GM18951 (cell line): ENCODE data around the gene CBARP.

ENCODE experiments used
- POLR2A ChIP-seq: IDR thresholded peaks from 4 replicates; pipeline ENCODE4 v1.6.1; 2011; ENCODE audit warnings: mild to moderate bottlenecking; ENCODE audit not compliant: insufficient read length, insufficient read depth; ENCODE audit errors: extremely low read depth
- in situ Hi-C: fragments of 300-500 bp; cut with MboI; formaldehyde crosslinking; loops from one replicate; pipeline ENCODE4 v1.12.0; 2022; ENCODE audit warnings: low sequenced_read_pairs, mixed read lengths, inconsistent platforms; ENCODE audit not compliant: unreplicated experiment

The CBARP gene

DNA sequence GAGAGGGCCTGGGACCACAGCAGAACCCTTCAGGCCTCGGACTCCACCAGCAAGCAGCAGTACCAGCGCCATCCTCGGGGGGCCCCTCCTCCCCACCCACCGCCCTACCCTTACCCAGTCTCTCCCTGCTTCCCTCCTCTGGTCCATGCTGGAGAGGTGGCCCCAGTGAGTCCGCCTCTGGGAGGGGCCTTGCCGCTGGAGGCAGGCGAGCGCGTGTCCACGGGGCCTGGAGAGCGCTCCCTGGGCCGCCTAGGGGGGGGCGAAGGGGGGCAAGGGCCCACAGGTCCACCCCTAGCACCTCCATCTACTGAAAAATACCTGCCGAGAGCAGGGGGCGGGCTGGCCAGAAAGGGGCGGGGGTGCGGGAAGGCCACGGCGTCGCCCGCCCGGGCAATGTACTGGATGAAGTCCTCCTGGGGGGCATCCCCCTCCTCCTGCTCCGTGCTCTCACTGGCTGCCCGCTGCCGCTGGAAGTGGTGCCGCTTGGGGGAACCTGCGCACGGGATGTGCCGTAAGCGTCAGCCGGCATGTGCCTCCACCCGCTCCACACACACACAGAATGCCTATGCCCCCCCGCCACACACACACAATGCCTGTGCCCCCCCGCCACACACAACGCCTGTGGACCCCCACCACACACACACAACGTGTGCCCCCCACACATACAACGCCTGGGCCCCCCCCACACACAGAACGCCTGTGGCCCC, 6.9 kb downstream of the CBARP start:
- in situ Hi-C loops: no loop called here
- TF ChIP-seq POLR2A: no peak

DNA sequence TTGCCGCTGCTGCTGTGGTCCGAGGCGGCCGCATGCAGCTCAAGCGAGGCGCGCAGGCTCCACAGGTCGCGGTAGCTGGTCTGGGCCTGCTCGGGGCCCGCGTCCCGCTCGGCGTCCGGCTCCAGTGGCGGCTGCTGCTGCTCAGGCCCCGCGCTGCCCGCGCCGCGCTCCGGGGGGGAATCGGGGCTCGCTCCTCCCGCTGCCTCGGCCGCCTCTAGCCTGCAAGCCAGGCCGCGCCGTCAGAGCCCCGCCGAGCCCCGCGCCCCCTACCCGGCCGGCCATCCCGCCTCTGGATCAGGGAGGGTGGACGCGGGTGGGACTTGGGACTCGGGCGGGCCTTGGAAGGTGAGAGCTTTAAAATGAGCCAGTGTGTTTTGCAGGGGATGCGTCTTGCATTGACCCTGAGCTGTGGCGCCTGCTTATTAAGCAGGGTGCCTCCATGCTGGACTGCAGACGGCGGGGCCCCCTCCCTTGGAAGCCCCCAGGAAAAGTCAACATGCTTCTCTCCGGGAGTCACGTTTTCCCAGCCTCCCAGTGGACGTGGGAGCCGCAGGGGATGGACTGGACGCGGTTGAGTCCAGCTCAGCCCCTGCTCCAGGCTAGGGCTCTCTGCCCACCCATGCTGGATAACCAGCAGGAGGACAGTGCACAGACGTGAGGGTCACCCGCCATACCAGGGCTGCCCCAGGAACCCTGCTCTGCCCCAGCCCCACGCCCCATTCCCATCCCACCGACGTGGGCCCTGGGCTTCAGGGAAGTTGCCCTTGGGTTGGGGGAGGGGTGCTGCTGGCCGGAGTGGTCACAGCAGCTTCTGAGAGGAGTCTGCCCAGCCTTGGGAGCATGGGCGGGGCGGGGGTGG, 7.7 kb downstream of the CBARP start:
- no peak for TF ChIP-seq POLR2A
- in situ Hi-C loops: no loop called here

DNA sequence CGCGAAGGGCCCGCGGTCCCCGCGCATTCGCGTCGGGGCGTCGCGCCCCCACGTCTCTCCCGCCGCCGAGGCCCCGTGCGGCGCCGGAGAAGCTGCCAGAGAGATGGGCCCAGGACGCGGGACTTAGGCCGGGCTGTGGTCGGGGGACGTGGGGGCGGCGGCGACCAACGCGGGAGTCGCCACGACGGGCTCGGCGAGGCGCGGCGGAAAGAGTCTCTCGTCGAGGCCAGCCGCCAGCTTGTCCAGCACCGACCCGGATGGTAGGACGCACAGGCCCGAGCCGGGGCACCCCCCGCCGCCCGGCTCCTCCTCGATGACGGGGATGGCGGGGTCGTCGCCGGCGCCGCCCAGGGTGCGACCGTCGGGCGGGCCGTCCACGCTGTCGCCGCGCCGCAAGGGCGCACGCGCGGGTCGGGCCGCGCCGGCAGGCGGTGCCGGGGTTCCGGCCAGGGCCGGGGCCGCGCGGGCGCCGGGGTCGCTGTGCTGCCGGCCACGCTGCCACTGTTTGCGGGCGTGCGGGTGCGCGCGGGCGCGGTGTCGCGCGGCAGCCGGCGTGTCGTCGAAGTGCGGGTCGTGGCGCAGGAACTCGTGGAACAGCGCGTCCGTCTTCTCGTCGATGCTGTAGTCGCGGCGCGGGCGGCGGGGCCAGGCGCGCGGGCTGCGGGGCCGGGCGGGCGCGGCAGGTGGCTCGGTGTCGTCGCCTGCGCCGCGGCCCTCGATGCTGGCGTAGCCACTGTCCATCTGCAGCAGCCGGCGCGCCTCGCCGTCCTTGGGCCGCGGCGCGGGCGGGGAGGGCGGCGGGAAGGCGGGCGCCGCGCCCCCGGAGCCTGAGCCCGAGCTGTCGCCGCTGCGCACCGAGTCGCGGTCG, 8.5 kb downstream of the CBARP start:
- no peak for TF ChIP-seq POLR2A
- in situ Hi-C loops: no loop called here

DNA sequence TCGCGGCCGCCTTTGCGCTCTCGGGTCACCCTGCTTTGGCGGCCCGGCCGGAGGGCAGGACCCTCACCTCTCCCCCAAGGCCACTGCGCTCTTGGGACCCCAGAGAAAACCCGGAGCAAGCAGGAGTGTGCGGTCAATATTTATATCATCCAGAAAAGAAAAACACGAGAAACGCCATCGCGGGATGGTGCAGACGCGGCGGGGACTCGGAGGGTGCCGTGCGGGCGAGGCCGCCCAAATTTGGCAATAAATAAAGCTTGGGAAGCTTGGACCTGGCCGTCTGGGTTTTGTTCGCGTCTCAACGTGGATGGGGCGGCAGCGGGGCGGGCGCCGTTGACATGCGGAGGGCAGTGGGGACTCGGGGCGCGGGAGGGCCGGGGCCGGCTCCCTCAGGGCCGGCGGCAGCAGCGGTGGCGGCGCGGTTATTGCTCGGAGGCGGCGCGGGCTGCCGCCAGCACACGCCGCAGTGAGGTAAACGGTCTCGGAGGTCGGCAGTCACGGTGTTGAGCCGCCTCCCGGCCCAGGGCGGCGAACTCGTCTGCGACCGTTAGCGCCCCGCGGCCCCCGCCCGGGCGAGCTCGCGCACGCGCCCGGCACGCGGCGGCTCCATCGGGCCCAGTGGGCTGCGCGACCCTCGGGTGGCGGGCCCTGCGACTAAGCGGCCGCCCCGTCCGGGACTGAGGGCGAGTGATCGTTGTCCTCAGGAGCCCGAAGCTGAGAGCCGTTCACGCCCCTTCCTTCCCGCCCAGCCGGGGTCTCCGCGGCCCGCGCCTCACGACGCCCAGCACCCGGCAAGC, 9.4 kb downstream of the CBARP start:
- in situ Hi-C loops: no loop called here
- no peak for TF ChIP-seq POLR2A

DNA sequence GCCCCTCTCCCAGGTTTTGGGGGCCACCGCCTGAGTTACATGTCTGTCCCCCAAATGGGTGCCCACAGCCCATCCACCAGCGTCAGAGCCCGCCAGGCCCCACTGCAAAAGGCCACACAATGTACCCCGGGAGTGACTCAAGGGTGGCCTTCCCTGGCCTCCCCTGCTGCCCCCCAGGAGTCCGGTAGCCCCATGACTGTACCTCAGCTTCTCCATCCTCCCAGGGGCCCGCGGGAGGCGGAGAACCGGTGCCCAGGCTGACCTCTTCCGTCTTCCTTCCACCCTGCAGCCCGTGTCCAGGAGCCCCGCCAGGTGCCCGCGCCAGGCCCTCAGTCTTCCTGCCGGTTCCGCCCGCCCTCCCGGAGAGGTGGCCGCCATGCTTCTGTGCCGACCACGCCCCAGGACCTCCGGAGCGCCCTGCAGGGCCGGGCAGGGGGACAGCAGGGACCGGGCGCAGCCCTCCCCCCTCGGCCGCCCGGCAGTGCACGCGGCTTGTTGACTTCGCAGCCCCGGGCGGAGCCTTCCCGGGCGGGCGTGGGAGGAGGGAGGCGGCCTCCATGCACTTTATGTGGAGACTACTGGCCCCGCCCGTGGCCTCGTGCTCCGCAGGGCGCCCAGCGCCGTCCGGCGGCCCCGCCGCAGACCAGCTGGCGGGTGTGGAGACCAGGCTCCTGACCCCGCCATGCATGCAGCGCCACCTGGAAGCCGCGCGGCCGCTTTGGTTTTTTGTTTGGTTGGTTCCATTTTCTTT, 10.3 kb downstream of the CBARP start:
- no peak for TF ChIP-seq POLR2A

DNA sequence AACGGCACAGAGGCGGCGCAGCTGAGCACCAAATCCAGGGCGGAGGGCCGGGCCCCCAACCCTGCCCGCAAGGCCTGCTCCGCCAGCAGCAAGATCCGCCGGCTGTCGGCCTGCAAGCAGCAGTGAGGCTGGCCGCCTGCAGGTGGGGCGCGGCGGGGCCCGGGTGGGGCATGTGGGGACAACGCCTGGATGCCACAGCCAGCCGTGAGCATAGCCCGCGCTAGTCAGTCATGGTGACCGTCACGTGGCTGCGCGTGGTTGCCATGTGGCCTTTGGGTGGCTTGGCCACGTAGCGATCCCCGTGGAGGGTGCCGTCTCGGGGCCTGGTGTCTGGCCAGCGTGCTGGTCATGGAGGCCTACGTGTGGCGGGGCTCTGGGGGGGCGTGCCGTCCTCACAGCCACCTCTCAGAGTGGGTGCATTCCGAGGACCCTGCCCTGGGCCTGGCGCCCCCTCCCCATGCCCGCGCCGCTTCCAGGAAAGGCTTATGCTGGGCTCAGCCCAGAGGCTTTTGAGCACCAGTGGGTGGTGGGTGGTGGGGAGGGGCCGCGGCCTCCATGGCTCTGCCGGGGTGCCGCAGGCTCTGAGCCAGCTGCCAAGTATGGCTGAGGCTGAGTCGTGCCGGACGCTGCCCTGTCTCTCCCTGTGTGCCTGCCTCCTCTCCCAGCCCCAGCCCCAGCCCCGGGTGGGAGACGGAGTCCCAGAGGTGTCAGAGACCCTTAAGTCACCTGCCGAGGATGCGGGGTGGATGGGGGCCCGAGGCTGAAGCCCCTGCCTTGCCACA, 11.1 kb downstream of the CBARP start:
- in situ Hi-C loops: no loop called here
- TF ChIP-seq POLR2A: no peak

More for the DNA sequence above, 10.3 kb downstream of the CBARP start:
- in situ Hi-C loops: no loop called here

DNA sequence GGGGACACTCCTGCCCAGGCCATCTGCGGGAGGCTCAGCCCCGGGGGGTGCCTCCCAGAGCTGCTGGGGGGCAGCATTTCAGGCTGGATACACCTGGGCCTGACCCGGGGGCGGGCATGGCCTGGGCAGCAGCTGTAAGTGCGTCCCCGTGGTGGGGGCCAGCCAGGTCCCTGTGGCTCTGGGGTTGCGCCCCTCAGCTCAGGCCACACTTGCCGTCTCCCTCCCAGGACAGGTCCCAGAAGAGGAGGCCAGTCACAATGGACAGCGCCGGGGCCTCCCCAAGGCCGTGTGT, 11.6 kb downstream of the CBARP start:
- in situ Hi-C loops: no loop called here
- TF ChIP-seq POLR2A: no peak

DNA sequence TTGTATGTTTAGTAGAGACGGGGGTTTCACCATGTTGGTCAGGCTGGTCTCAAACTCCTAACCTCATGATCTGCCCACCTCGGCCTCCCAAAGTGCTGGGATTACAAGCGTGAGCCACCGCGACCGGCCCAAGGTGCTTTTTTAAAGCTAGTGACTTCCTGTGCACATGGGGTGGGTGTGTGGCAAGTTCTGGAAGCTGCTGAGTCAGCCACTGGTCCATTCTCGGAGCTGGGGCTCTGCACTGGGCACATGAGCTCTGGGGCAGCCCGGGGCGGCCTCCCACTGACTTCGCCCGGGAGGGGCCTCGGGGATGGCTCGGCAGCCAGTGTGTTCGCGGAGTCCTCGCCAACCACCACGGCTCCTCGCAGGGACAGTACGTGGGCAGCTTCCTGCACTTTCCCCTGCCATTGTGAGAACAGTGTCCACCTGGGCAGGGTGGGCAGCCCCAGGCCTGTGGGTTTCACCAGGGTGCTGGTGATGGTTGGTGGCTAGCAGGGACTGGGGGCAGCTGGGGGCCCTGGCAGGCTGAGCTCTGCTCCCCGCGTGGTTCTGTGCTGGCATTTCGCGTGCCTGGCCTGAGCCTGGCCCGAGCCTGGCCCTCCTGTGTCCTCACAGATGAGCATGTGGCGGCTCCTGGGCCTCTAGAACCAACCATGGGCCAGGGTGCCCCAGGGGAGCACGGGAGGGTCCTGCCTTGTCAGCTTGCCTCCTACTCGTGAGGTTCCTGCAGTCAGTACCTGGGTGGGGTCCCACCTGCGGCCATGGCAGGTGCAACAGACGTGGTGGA, 12.2 kb downstream of the CBARP start:
- no peak for TF ChIP-seq POLR2A
- in situ Hi-C loops: no loop called here

DNA sequence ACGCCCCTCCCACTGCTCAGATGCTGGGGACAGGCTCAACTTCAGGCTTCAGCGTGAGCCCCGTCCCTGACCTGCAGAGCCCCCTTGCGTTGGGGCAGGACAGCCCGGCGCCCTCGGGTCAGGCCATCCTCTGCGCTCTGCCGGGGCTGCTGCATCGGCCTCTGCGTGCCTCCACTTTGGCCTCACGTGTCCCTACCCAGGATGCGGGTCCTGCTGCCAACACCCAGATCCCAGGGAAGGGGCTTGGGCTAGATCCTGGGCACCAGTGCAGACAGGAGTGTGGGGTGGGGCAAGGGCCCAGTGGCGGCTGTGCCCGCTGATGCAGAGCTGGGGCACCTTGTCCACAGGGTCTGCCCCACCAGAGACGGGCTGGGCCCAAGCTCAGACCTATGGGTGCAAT, 13.0 kb downstream of the CBARP start:
- in situ Hi-C loops: no loop called here

DNA sequence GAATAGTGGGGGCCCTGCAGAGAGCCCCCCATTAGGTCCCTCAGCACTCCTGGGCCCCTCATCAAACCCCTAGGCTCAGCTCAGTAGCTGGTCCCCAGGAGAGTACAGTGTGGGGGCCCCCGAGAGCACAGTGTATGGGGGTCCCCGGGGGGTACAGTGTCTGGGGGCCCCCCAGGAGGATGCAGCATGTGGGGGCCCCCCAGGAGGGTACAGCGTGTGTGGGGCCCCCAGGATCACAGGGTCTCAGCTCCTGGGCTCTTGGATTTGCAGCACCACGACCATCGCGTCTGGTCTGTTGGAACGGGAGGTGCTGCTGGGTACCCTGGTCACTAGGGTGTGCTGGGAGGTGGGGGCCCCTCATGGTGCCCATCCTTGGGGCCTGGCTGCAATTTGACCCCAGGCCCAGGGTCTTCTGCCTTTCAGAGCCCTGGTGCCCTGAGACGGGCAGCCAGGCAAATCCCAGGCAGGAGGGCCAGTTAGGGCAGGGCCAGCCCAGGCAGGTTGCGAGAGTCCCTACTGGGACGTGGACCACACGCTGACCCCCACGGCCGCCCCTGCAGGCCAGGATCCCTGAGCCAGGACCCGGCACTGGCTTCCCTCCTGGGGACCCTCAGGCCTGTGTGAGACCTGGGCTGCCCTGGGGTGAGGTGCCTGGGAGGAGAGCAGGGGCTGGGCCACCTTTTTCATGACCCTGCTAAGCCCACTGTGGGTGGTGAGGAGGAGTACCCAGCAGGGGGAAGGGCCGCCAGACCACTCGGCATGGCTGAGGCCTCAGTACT, 13.6 kb downstream of the CBARP start:
- in situ Hi-C loops: no loop called here
- no peak for TF ChIP-seq POLR2A

More for the DNA sequence above, 13.0 kb downstream of the CBARP start:
- no peak for TF ChIP-seq POLR2A
